GM06990 (cell line): Measurements from ENCODE around the gene LASP1NB.

ENCODE experiments used
- DNase-seq: peaks from one replicate; pipeline ENCODE4 v3.0.0-alpha.2; 2011; ENCODE audit not compliant: insufficient read length; ENCODE audit errors: extremely low read depth
- H3K27me3 ChIP-seq: replicated peaks from 2 replicates; pipeline ENCODE4 v1.6.0; 2011; ENCODE audit warnings: low read length; ENCODE audit not compliant: control insufficient read depth, insufficient read depth
- H3K36me3 ChIP-seq: 2 replicates; pipeline ENCODE4 v1.5.1; 2011; ENCODE audit warnings: low read length; ENCODE audit not compliant: control insufficient read depth, insufficient read depth
- H3K4me3 ChIP-seq: replicated peaks from 2 replicates; pipeline ENCODE4 v1.5.1; 2011; ENCODE audit warnings: low read depth, mild to moderate bottlenecking, control low read depth, low read length
- CTCF ChIP-seq: IDR thresholded peaks from 2 replicates; pipeline ENCODE4 v1.5.1; 2011; ENCODE audit warnings: low read length, control low read depth, mild to moderate bottlenecking, inconsistent platforms; ENCODE audit not compliant: insufficient read depth, poor library complexity, severe bottlenecking

LASP1NB gene

GRCh38 chr17:38889745-38890409 is 35.5 kb upstream of the LASP1NB start:
- no peak for DNase-seq
- Histone ChIP-seq H3K36me3 (peaks cover 62% of the 10 kb centered on the region), H3K4me3 (no peak overlapping the region), H3K27me3 (no peaks in the 10 kb centered on the region)
- no peak for TF ChIP-seq CTCF

- no peak overlapping the region for H3K4me3 ChIP-seq
- H3K36me3 ChIP-seq, result peaks cover 57% of the 10 kb centered on the region
- no peak for DNase-seq
- no peaks in the 10 kb centered on the region for H3K27me3 ChIP-seq
- TF ChIP-seq CTCF, result no peak
These were observed 35.0 kb upstream of the LASP1NB start for GRCh38 chr17:38890410-38890746.

- H3K4me3 ChIP-seq, result no peak overlapping the region
- H3K36me3 ChIP-seq, result peaks cover 53% of the 10 kb centered on the region
- DNase-seq, result no peak
- no peak for TF ChIP-seq CTCF
- no peaks in the 10 kb centered on the region for H3K27me3 ChIP-seq
These were observed 34.0 kb upstream of the LASP1NB start for GRCh38 chr17:38891441-38891840.

GRCh38 chr17:38892083-38892482 is 33.3 kb upstream of the LASP1NB start:
- TF ChIP-seq CTCF, result no peak
- no peak for DNase-seq
- peaks cover 49% of the 10 kb centered on the region for H3K36me3 ChIP-seq
- no peak overlapping the region for H3K4me3 ChIP-seq
- H3K27me3 ChIP-seq, result no peaks in the 10 kb centered on the region

GRCh38 chr17:38892620-38893019 is 32.8 kb upstream of the LASP1NB start:
- no peak for TF ChIP-seq CTCF
- peaks cover 45% of the 10 kb centered on the region for H3K36me3 ChIP-seq
- H3K4me3 ChIP-seq, result no peak overlapping the region
- no peak for DNase-seq
- no peaks in the 10 kb centered on the region for H3K27me3 ChIP-seq

GRCh38 chr17:38893113-38893512 is 32.3 kb upstream of the LASP1NB start:
- DNase-seq, result no peak
- H3K27me3 ChIP-seq, result no peaks in the 10 kb centered on the region
- no peak overlapping the region for H3K4me3 ChIP-seq
- peaks cover 41% of the 10 kb centered on the region for H3K36me3 ChIP-seq
- TF ChIP-seq CTCF, result no peak
